Endothelial cell of umbilical vein (primary cell): ENCODE measurements around the gene BSG. TPM values are rescaled to one million over a fixed set of nuclear protein-coding genes. Genes with fewer than 3 reads are reported as not detected.

Experiments used
- BruUV-seq: library from RNA; stranded (reverse); fragments of 400-500 nt; replicated peaks from 2 replicates; lab custom pipeline; 2021; lab: Mats Ljungman, UMichigan
- CTCF ChIA-PET: fragments of 300-600, 350-600 bp; sonication (Branson Sonifier 250); formaldehyde crosslinking; loops from one replicate; lab custom pipeline; 2021; ENCODE audit warnings: antibody characterized with exemption, inconsistent platforms; lab: Charles Lee
- POLR2A ChIA-PET: fragments of 300-600, 350-600 bp; sonication (Branson Sonifier 250); formaldehyde crosslinking; loops from one replicate; lab custom pipeline; 2021; ENCODE audit warnings: antibody characterized with exemption, inconsistent platforms; lab: Charles Lee
- DNase-seq: peaks from one replicate; pipeline ENCODE4 v3.0.0-alpha.2; 2011; ENCODE audit warnings: low read depth, low spot score
- FAIRE-seq: peaks from 2 replicates; lab custom pipeline; 2011; peaks lifted over from hg19 to GRCh38; lab: Jason Lieb, UNC
- H2AFZ ChIP-seq: 2 replicates; pipeline ENCODE4 v1.6.0; 2012; ENCODE audit warnings: low read depth, low read length, control low read depth, inconsistent platforms
- H3K27ac ChIP-seq: 2 replicates; pipeline ENCODE4 v1.5.1; 2011; ENCODE audit warnings: low read depth, mild to moderate bottlenecking, control low read depth, low read length, moderate library complexity; ENCODE audit not compliant: insufficient read depth
- H3K27me3 ChIP-seq, 2 experiments: 2 replicates each; pipeline versions ENCODE4 v1.6.0 to v1.6.1; 2011; ENCODE audit warnings: low read length in 2 of 2, mixed read lengths in 1 of 2; ENCODE audit not compliant: control insufficient read depth in 2 of 2, insufficient read depth in 2 of 2
- H3K36me3 ChIP-seq, 2 experiments: 2 replicates in 1 of 2; 3 replicates in 1 of 2; pipeline ENCODE4 v1.5.1; 2011; ENCODE audit warnings: low read length in 2 of 2, mild to moderate bottlenecking in 1 of 2, moderate library complexity in 1 of 2; ENCODE audit not compliant: control insufficient read depth in 2 of 2, insufficient read depth in 2 of 2; ENCODE audit errors: extremely low read depth in 1 of 2
- H3K4me1 ChIP-seq: 3 replicates; pipeline ENCODE4 v1.5.1; 2011; ENCODE audit warnings: mild to moderate bottlenecking, low read length; ENCODE audit not compliant: control insufficient read depth, insufficient read depth; ENCODE audit errors: extremely low read depth
- H3K4me2 ChIP-seq: 2 replicates; pipeline ENCODE4 v1.6.1; 2011; ENCODE audit warnings: low read length, control low read depth, mixed read lengths; ENCODE audit not compliant: insufficient read depth
- H3K4me3 ChIP-seq, 3 experiments: fragments of 200-600 bp in 1 of 3; sonication (generic), shearing (Covaris generic) in 1 of 3; replicated peaks in 1 of 3; 2 replicates each; pipeline ENCODE4 v1.5.1; 2011 to 2016; ENCODE audit warnings: control low read depth in 3 of 3, low read length in 3 of 3, mild to moderate bottlenecking in 2 of 3, inconsistent platforms in 1 of 3, low read depth in 1 of 3, moderate library complexity in 1 of 3; ENCODE audit not compliant: insufficient read depth in 1 of 3
- H3K79me2 ChIP-seq: 2 replicates; pipeline ENCODE4 v1.6.0; 2012; ENCODE audit warnings: low read length, inconsistent platforms; ENCODE audit not compliant: control insufficient read depth, insufficient read depth
- H3K9ac ChIP-seq: replicated peaks from 2 replicates; pipeline ENCODE3; 2011; ENCODE audit warnings: low read length, control low read depth; ENCODE audit not compliant: insufficient read depth; ENCODE audit errors: extremely low read depth
- H3K9me1 ChIP-seq: replicated peaks from 3 replicates; pipeline ENCODE4 v1.6.0; 2011; ENCODE audit warnings: mild to moderate bottlenecking, low read length; ENCODE audit not compliant: control insufficient read depth, insufficient read depth; ENCODE audit errors: extremely low read depth
- H3K9me3 ChIP-seq: replicated peaks from 2 replicates; pipeline ENCODE4 v1.5.1; 2012; ENCODE audit warnings: low read length, inconsistent platforms; ENCODE audit not compliant: control insufficient read depth, insufficient read depth
- H4K20me1 ChIP-seq: replicated peaks from 2 replicates; pipeline ENCODE3; 2011; ENCODE audit warnings: mild to moderate bottlenecking, low read length; ENCODE audit not compliant: control insufficient read depth, insufficient read depth; ENCODE audit errors: extremely low read depth
- CTCF ChIP-seq, 2 donors: IDR thresholded peaks; 1 replicate in 1 of 2; 2 replicates in 1 of 2; pipeline ENCODE4 v1.5.1; 2011; ENCODE audit warnings: low read length in 2 of 2, mild to moderate bottlenecking in 2 of 2, moderate library complexity in 2 of 2, control low read depth in 1 of 2, inconsistent platforms in 1 of 2, low read depth in 1 of 2; ENCODE audit not compliant: insufficient read depth in 1 of 2; ENCODE audit errors: extremely low read depth in 1 of 2
- EZH2 ChIP-seq: IDR thresholded peaks from 2 replicates; pipeline ENCODE4 v1.6.1; 2012; ENCODE audit warnings: borderline replicate concordance, low read depth, mild to moderate bottlenecking, moderate library complexity, low read length, inconsistent platforms; ENCODE audit not compliant: severe bottlenecking
- FOS ChIP-seq: IDR thresholded peaks from 2 replicates; pipeline ENCODE4 v1.6.1; 2011; ENCODE audit warnings: mild to moderate bottlenecking, low read length, moderate library complexity, borderline replicate concordance; ENCODE audit not compliant: insufficient read depth
- GATA2 ChIP-seq: IDR thresholded peaks from 2 replicates; pipeline ENCODE4 v1.7.0; 2011; ENCODE audit warnings: low read depth, mild to moderate bottlenecking, moderate library complexity, mixed read lengths, low read length; ENCODE audit not compliant: insufficient read length, insufficient read depth
- JUN ChIP-seq: IDR thresholded peaks from 2 replicates; pipeline ENCODE4 v1.6.1; 2011; ENCODE audit warnings: borderline replicate concordance, low read depth; ENCODE audit not compliant: insufficient read length, insufficient read depth
- MAX ChIP-seq: IDR thresholded peaks from 2 replicates; pipeline ENCODE4 v1.6.1; 2011; ENCODE audit not compliant: insufficient read depth, insufficient read length
- MYC ChIP-seq: IDR thresholded peaks from one replicate; pipeline ENCODE4 v1.6.1; 2011; ENCODE audit warnings: mild to moderate bottlenecking, low read depth, low read length
- POLR2A ChIP-seq: IDR thresholded peaks from 2 replicates; pipeline ENCODE4 v1.6.1; 2012; ENCODE audit warnings: low read depth, mild to moderate bottlenecking, control low read depth, low read length
- POLR2AphosphoS5 ChIP-seq: IDR thresholded peaks from 2 replicates; pipeline ENCODE4 v1.6.1; 2012; ENCODE audit warnings: low read depth, mild to moderate bottlenecking, control low read depth, low read length, moderate library complexity; ENCODE audit not compliant: insufficient read depth
- dilution Hi-C: fragments of 300-500 bp; cut with MboI; formaldehyde crosslinking; loops from one replicate; pipeline ENCODE4 v1.15.0; 2019; ENCODE audit warnings: low sequenced_read_pairs; ENCODE audit not compliant: extremely low pct_ligation_motif_present
- intact Hi-C: fragments of 100-400 bp; cut with micrococcal nuclease; formaldehyde crosslinking; loops from one replicate; pipeline ENCODE4 v1.10.0; 2022
- polyA plus RNA-seq, 4 experiments: library from polyadenylated mRNA; depleted of rRNA in 3 of 4; stranded (reverse) in 3 of 4; unstranded in 1 of 4; fragments of >200 nt; gene quantifications; 2 replicates each; pipeline versions ENCODE4 v1.2.1 to v1.2.3, GENCODE V29; 2011 to 2012; ENCODE audit warnings: missing spikeins in 1 of 4
- total RNA-seq: library from RNA; stranded (reverse); gene quantifications from 2 replicates; pipeline ENCODE4 v1.2.3, GENCODE V29; 2021

BSG gene
- total and polyA plus RNA-seq, 2 donors (not counting 3 experiments of a cell fraction or from before 2014, with no cell fraction given) = 485 to 661 TPM

DNA sequence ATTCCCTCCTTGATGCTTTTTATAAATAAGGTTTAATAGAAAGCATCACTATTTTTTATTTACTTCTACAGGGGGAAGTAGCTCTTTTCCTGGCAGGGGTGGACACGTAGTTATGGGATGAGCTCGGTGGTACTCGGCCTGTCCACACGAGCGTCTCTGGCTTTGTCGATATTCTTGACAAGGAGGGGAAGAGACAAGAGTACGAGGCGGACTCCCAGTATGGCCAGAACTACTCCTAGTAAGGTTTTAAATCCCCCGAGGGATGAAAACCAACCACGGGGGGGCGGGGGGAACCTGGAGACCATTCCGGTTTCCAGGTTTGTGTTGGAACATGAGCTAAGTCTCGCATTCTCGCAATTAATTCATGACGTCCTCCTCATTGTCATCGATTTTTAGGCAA is 5.6 kb upstream of the BSG start:
- Histone ChIP-seq H3K4me1 (peaks cover 8% of the 10 kb centered on the region), H3K4me2 (no peak overlapping the region), H3K36me3 (no peaks in the 10 kb centered on the region), H3K79me2 (no peaks in the 10 kb centered on the region), H3K27me3 (no peaks in the 10 kb centered on the region), H3K9ac (no peak overlapping the region), H3K9me1 (no peaks in the 10 kb centered on the region), H4K20me1 (no peaks in the 10 kb centered on the region), H3K9me3 (no peaks in the 10 kb centered on the region), H2AFZ (no peak overlapping the region), H3K4me3 (no peak overlapping the region), H3K27ac (no peak overlapping the region)
- no TSS peak for BruUV-seq
- ChIA-PET POLR2A (no interaction called here), CTCF (no interaction called here)
- FAIRE-seq (no peak), DNase-seq (no peak)
- intact Hi-C loops = no loop called here
- no peak for TF ChIP-seq POLR2A
- no peak for TF ChIP-seq CTCF (IDR thresholded peaks at IDR 0.05; ENCODE audit: extremely low read depth in 1 of 2, insufficient read depth in 1 of 2, low read depth in 1 of 2, low read length in 2 of 2)
- TF ChIP-seq JUN = no peak
- TF ChIP-seq GATA2 = no peak
- TF ChIP-seq EZH2 = no peak
- no peak for TF ChIP-seq FOS
- TF ChIP-seq MAX = no peak
- TF ChIP-seq POLR2AphosphoS5 = no peak
- TF ChIP-seq MYC = no peak
- dilution Hi-C loops = no loop called here
